Right ventricle myocardium superior (tissue), 1 donor: ENCODE results near the gene DAPK3. TPM values are rescaled to one million over a fixed set of nuclear protein-coding genes. Genes with fewer than 3 reads are reported as not detected.
"Not testable (repeated sequence)": the region's sequence is repeated elsewhere in the genome, so short reads cannot be mapped to it uniquely, and the experiment has no call there.

Experiments used
- ATAC-seq: fragments of 200-7000 bp; cut with Tn5 transposase; one replicate; pipeline ENCODE4 v1.9.1; 2020; ENCODE audit warnings: mild to moderate bottlenecking; ENCODE audit not compliant: poor library complexity
- DNase-seq: peaks from one replicate; pipeline ENCODE4 v3.0.0-alpha.2; 2020
- intact Hi-C: fragments of 100-400 bp; cut with DNase I; formaldehyde crosslinking; loops from one replicate; pipeline ENCODE4 v1.11.2; 2022
- long read RNA-seq: library from polyadenylated mRNA; unstranded; transcript quantifications from one replicate; pipeline ENCODE4 v2.0.0, GENCODE V29; 2021
- total RNA-seq: library from RNA; stranded (reverse); fragmentation: NEBNext Ultra II Directional; extraction: Animal tissue kit (Norgen Biotek cat#: 25700); gene quantifications from one replicate; pipeline ENCODE4 v1.2.1, GENCODE V29; 2021
- donor health status: DM: no; HTN: yes; CAD: no; lungs with severe emphysema.

DAPK3 gene
- total RNA-seq = 70.5 TPM
- long read RNA-seq, transcript DAPK3-202 (9 exons, 2,257 nt) = major isoform, 20 of 230 reads
- long read RNA-seq, partial matches to known transcripts = 13 of 230 reads
- long read RNA-seq, other reads (novel, unspliced or antisense) = 194 of 230 reads

DNA sequence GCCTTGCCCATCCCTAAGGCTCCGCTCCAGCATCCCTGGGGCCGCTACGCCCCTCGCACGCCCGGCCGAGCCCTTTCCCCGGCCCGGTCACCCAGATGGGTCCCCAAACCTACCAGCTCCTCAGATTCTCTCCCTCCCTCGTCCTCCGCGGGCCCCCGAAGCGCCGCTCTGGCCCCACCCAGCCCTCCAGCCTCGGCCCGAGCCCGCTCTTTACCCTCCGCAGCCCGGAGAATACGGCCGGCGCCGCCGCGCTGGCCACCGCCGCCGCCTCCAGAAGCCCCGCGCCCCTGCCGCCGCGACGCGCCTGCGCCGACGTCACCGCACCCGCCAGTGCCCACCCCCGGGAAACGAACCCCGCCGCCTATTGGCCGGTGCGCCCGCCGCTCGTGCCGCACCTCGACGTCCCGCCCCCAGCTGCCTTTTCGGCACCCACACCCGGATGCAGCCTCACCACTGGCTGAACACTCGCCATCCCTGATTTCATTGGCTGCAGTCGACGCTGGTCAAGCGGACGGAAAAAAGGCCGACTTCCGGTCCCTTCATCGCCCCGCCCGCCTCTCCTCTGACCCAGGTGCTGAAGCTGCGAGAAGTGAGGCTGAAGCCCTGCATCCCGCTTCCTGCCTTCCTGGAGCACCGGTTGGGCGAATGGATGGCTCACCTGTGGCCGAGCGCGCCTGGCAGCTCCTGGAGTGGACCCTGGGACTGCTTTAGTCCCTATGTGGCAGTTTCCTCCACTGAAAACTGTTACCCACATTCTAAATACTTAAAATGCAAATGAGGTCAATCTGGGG lies at the start of gene DAPK3:
DAPK3 (minus strand) TSS at position 292 of the 791 bp plus-strand sequence. CDS start 1,364 bp downstream, outside the sequence.
- DNase-seq (peak; percentile 98), ATAC-seq (peak; percentile 89)
- intact Hi-C loops = no loop called here

DNA sequence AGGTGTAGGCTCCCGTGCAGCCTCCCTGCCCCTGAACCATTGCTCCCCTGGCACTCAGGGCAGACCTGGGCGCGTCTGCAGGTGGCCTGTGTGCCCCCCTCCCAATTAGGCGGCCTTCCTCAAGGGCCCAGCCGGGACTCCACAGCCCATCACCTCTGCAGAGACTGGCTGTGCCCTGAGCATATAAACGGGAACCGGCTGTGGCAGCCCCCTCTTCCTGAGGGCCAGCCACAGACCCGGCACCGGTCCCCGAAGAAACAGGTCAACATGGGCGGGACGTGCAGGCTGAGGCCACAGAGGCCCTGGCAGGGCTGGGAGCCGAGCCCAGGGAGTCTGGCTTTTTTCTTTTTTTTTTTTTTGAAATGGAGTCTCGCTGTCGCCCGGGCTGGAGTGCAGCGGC lies 48.7 kb upstream of the DAPK3 start:
- intact Hi-C loops = loop anchor here (5.0 kb wide), 1 partner anchor 43 kb away; no protein-coding TSS in a partner anchor
- DNase-seq (no peak), ATAC-seq (no peak)

DNA sequence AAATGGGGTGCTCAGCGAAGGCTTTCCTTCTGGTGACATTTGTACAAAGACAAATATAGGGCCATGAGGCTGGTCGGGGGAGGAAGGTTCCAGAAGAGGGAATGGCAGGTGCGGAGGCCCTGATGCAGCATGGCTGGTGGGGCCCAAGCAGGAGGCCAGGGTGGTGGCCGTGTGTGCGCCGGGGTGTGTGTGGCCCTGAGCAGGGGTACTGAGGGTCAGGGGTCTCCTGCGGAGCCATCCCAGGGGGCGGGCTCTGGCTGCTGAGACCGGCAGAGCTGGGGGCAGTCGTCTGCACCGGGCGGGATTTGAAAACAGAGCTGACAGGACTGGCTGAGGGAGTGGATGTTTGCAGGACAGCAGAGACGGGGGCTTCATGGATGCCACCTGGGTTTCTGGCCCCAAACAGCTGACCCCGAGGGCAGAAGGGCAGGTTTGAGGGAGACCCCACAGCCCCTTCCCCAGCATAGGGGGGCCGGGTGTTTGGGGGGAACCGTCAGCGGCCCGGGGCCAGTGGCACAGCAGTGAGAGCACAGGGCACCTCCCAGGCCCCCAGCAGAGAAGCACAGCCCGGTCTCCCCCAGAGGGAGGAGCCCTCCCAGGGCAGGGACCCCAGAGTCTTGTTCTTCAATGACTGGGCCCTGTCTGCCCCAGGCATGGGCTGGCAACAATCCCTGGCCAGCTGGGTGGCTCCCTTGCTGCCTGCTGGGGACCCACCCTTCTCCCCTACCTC lies 48.0 kb upstream of the DAPK3 start:
- ATAC-seq (no peak), DNase-seq (no peak)
- intact Hi-C loops = loop anchor here (5.0 kb wide), 1 partner anchor 43 kb away; no protein-coding TSS in a partner anchor

GRCh38 chr19:4018140-4018613 lies 47.3 kb upstream of the DAPK3 start:
- intact Hi-C loops = loop anchor here (5.0 kb wide), 1 partner anchor 44 kb away; no protein-coding TSS in a partner anchor
- no peak for DNase-seq
- no peak for ATAC-seq

GRCh38 chr19:4016903-4017638 lies 46.2 kb upstream of the DAPK3 start:
- intact Hi-C loops = loop anchor here (5.0 kb wide), 1 partner anchor 45 kb away; no protein-coding TSS in a partner anchor
- ATAC-seq (no peak), DNase-seq (no peak)

GRCh38 chr19:4016486-4016885 lies 45.6 kb upstream of the DAPK3 start:
- DNase-seq (no peak), ATAC-seq (no peak)
- intact Hi-C loops = loop anchor here (5.0 kb wide), 1 partner anchor 46 kb away; no protein-coding TSS in a partner anchor

DNA sequence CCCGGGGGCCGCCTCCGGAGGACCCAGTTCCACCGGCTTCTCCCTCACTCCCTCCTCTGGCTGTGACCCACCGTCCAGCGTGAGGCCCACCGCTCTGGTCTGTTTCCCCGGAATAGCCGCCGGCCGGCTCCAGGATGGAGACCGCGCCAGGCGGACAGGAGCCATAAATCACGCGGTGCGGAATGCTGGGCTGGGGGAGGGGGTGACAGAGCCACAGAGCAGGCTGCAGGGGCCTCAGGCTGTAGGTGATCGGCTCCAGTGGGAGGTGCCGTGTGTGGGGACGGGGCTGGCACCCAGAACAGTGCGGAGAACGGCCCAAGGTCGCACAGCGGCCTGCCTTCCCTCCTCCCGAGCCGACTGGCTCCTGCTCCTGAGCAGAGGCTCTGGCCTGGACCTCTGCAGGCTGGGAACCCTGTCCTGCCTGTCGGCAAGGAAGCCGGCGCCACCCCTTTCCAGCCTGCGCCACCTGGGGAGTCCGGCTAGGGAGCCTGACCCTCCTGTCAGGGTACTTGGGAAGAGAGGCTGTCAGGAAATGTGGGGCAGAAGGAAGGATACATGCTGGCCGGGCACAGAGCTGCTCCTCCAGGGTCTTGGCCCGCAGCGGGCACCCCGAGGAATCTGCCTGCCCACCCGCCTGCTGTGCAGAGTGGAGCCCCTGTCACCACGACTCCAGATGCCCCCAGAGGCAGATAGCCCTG lies 45.0 kb upstream of the DAPK3 start:
- DNase-seq (no peak), ATAC-seq (peak; percentile 45)
- intact Hi-C loops = loop anchor here (5.0 kb wide), 1 partner anchor 46 kb away; no protein-coding TSS in a partner anchor

DNA sequence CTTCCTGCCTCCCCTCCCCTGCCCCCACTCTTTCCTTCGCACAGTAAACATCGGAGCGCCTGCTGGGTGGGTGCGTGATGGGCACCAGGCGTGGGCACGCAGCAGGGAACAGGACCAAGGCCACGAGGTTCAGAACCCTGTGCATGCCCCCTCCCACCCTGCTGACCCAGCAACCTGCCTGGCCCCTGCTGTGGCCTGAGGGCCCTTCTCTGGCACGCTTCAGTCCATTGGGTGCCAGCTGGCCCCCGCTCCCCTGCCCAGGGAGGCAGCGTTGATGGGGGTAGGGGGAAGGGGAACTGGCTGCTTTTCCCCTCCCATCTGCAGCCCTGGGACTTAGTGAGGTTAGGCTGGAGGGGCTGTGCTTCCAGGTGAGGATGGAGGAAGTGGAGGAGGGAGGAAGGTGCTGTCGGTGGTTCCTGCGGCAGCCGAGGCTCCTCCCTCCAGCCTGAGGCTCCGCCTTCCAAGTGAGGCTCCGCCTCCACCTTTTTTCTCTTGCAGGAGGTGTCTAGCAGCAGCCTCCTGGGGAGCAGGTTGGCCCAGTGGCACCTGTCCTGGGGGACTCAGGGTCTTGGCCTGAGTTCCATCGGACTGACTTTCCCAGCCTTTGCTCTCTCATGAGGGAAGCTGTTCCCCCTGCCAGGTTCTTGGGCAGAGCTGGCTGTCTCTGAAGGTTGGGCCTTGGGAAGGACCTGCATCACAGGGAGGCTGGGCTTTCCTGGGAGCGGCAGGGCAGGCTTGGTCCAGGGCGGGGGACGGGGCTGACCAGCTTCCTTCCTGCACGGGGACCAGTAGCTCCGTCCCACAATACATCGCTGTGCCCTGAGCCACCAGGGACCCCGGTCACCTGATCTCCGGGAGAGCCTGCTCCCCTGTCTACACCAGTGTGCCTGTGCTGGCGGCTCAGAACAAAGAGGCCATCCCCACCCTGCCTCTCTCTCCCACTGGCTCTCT lies 43.9 kb upstream of the DAPK3 start:
- ATAC-seq (peak; percentile 10), DNase-seq (peak; percentile 68)
- intact Hi-C loops = loop anchor here (5.0 kb wide), 1 partner anchor 47 kb away; no protein-coding TSS in a partner anchor

- intact Hi-C loops = no loop called here
- DNase-seq (no peak), ATAC-seq (peak; percentile 29)
Observed at GRCh38 chr19:4013886-4014540, 43.1 kb upstream of the DAPK3 start.

DNA sequence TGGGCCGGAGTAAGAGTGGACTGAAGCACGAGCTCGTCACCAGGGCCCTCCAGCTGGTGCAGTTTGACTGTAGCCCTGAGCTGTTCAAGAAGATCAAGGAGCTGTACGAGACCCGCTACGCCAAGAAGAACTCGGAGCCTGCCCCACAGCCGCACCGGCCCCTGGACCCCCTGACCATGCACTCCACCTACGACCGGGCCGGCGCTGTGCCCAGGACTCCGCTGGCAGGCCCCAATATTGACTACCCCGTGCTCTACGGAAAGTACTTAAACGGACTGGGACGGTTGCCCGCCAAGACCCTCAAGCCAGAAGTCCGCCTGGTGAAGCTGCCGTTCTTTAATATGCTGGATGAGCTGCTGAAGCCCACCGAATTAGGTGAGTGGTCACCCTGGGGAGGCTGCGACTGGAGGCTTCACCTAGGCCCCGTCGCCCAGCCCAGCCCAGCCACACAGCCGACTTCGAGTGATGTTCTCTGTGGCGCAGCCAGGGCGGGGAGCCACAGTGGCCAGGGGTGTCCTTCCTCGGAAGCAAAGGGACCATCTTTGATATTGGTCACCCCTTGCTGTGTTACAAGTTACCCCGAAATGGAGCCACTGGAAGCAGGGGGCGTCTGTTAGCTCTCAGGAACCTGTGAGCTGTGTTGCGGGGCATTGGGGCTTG lies 42.2 kb upstream of the DAPK3 start:
- no peak for ATAC-seq
- intact Hi-C loops = no loop called here
- DNase-seq = no peak

DNA sequence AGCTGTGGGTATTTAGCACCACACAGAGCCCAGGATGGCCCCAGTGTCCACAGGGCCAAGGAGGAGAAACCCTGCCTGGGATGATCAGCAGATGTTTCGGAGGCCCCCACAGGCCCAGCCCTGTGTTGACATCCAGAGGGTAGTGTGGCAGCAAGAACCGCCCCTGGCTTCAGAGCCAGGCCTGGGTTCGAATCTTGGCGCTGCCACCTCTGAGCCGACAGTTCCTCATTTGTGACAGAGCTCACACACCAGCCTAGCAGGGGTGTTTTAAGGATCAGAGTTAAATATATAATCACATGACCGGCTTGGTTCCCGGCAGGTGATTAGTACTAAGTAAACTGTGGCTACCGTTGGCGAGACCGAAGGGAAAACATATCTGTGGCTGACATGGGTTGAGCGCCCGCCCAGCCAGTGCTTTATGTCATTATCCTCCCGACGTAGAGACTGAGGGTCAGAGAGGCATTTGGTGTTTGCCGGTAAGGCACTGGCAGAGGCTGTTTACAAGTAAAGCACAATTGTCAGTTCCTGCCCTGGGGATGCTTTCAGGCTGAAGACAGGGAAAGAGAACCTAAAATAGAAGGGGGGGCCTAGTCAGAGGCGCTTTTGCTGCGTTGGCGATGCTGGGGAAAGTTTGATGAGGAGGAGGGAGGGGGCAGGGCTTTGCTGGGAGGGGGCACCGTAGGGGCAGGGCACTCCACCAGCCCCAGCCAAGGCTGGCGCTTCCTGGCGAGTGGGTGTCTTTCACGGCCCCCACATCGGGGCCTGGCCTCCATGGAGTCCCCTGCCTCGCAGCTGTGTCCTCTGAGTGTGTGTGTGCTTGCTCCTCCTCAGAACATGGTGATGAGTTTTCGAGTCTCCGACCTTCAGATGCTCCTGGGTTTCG lies 41.4 kb upstream of the DAPK3 start:
- ATAC-seq = no peak
- intact Hi-C loops = no loop called here

DNA sequence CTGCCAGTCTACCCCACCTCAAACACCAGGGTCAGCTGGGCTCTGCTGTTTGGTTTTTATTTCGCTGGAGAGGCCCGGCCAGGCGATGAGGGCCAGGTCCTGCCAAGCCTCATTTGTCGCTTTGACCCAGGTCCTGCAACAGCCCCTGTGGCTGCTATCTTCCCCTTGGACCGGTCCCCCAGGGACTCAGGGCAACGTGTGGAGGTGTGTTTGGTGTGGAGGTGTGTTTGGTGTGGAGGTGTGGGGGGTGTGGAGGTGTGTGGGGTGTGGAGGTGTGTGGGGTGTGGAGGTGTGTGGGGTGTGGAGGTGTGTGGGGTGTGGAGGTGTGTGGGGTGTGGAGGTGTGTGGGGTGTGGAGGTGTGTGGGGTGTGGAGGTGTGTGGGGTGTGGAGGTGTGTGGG lies 40.5 kb upstream of the DAPK3 start:
- DNase-seq, intact Hi-C loops, ATAC-seq: not testable (repeated sequence)

More for the DNA sequence above, 41.4 kb upstream of the DAPK3 start:
- DNase-seq = no peak

- ATAC-seq (no peak), DNase-seq (no peak)
- intact Hi-C loops = no loop called here
Observed at GRCh38 chr19:4010808-4011110, 39.9 kb upstream of the DAPK3 start.

GRCh38 chr19:4009990-4010807 lies 39.3 kb upstream of the DAPK3 start:
- intact Hi-C loops = loop anchor here (10.0 kb wide), 2 partner anchors 115 to 175 kb away; partner anchors contain the start of genes ANKRD24, MAP2K2 and SIRT6
- ATAC-seq (no peak), DNase-seq (no peak)
